ENCODE results near the gene NKX2-2. TPM values are rescaled to one million over a fixed set of nuclear protein-coding genes. Genes with fewer than 3 reads are reported as not detected.
"Not testable (repeated sequence)": the region's sequence is repeated elsewhere in the genome, so short reads cannot be mapped to it uniquely, and the experiment has no call there.

NKX2-2 gene
- total RNA-seq, 2 donors from 2014 or later, result not detected

DNA sequence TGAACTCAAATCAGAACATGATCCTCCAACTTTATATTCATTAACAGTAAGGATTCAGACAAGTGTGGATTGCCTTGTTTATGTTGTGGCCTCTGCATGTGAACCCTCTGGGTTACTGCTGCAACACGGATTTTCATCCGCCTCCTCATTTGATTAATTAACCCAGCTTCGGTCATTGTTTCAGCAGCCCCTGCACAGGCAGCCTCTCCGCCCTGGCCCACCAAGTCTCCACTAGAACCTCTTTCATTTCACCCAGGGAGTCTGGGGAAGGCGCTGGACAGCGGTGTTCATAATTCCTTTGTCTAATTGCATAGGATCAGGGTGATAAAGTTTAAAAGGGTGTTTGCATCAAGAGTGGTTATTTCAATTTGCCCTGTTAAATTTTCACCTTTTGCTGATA lies 15.7 kb downstream of the NKX2-2 start:
- Histone ChIP-seq H3K9me3 (no peaks in the 10 kb centered on the region), H3K4me1 (no peaks in the 10 kb centered on the region), H3K27me3 (no peaks in the 10 kb centered on the region), H3K4me3 (no peak overlapping the region), H3K36me3 (no peaks in the 10 kb centered on the region), H3K27ac (no peak overlapping the region)
- TF ChIP-seq, protein P1, sequence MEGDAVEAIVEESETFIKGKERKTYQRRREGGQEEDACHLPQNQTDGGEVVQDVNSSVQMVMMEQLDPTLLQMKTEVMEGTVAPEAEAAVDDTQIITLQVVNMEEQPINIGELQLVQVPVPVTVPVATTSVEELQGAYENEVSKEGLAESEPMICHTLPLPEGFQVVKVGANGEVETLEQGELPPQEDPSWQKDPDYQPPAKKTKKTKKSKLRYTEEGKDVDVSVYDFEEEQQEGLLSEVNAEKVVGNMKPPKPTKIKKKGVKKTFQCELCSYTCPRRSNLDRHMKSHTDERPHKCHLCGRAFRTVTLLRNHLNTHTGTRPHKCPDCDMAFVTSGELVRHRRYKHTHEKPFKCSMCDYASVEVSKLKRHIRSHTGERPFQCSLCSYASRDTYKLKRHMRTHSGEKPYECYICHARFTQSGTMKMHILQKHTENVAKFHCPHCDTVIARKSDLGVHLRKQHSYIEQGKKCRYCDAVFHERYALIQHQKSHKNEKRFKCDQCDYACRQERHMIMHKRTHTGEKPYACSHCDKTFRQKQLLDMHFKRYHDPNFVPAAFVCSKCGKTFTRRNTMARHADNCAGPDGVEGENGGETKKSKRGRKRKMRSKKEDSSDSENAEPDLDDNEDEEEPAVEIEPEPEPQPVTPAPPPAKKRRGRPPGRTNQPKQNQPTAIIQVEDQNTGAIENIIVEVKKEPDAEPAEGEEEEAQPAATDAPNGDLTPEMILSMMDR (IDR thresholded peaks at IDR 0.05), result no peak
- peak; percentile 28 for DNase-seq (ENCODE audit: low spot score)

GRCh38 chr20:21496452-21496851 lies 17.4 kb downstream of the NKX2-2 start:
- no peak for DNase-seq (ENCODE audit: low spot score)
- no peaks in the 10 kb centered on the region for H3K9me3 ChIP-seq
- H3K4me1 ChIP-seq, result no peaks in the 10 kb centered on the region
- TF ChIP-seq, protein P1 (IDR thresholded peaks at IDR 0.05), result no peak
- H3K27ac ChIP-seq, result no peak overlapping the region
- no peaks in the 10 kb centered on the region for H3K36me3 ChIP-seq
- no peak overlapping the region for H3K4me3 ChIP-seq
- H3K27me3 ChIP-seq, result no peaks in the 10 kb centered on the region

DNA sequence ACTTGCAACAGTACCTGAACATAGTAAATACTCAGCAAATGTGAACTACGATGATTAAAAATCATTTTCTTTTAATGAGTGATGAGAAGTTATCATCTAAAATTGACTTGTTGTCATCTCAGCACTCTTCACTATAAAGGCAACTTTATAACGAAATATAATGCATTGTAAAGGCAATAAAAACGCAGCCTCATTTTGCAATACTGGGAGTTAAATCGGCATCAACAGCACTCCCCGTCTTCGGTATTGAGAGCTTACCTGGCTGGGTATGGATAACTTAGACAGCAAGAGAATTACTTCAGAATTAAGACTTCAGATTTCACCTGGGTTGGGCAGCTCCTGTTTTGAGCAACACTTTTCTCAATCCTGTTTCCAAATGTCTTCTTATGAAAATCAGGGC lies 20.8 kb downstream of the NKX2-2 start:
- H3K4me1 ChIP-seq, result no peaks in the 10 kb centered on the region
- no peak overlapping the region for H3K27ac ChIP-seq
- DNase-seq (ENCODE audit: low spot score), result no peak
- no peaks in the 10 kb centered on the region for H3K36me3 ChIP-seq
- H3K4me3 ChIP-seq, result no peak overlapping the region
- no peaks in the 10 kb centered on the region for H3K27me3 ChIP-seq
- no peaks in the 10 kb centered on the region for H3K9me3 ChIP-seq
- TF ChIP-seq, protein P1 (IDR thresholded peaks at IDR 0.05), result no peak

GRCh38 chr20:21490105-21490504 lies 23.8 kb downstream of the NKX2-2 start:
- H3K4me1 ChIP-seq, result no peaks in the 10 kb centered on the region
- H3K9me3 ChIP-seq, result peaks cover 0 to 9% of the 10 kb centered on the region in 2 donors
- no peaks in the 10 kb centered on the region for H3K27me3 ChIP-seq
- no peak for DNase-seq (ENCODE audit: low spot score)
- H3K4me3 ChIP-seq, result no peak overlapping the region
- H3K27ac ChIP-seq, result no peak overlapping the region
- TF ChIP-seq, protein P1 (IDR thresholded peaks at IDR 0.05), result peak in 1 of 2 donors; percentile 14
- H3K36me3 ChIP-seq, result no peaks in the 10 kb centered on the region

GRCh38 chr20:21480144-21480543 lies 33.7 kb downstream of the NKX2-2 start:
- not testable (repeated sequence) for H3K4me1 ChIP-seq; H3K9me3 ChIP-seq; H3K27me3 ChIP-seq; H3K27ac ChIP-seq; H3K36me3 ChIP-seq; DNase-seq (ENCODE audit: low spot score); H3K4me3 ChIP-seq

- peaks cover 0 to 5% of the 10 kb centered on the region in 2 donors for H3K9me3 ChIP-seq
- H3K27me3 ChIP-seq, result no peaks in the 10 kb centered on the region
- TF ChIP-seq, protein P1 (IDR thresholded peaks at IDR 0.05), result no peak
- H3K4me3 ChIP-seq, result no peak overlapping the region
- H3K27ac ChIP-seq, result no peak overlapping the region
- H3K36me3 ChIP-seq, result no peaks in the 10 kb centered on the region
- H3K4me1 ChIP-seq, result no peaks in the 10 kb centered on the region
- DNase-seq (ENCODE audit: low spot score), result no peak
Observed at GRCh38 chr20:21465799-21466198, 48.1 kb downstream of the NKX2-2 start.
